HAP-1 (cell line): ENCODE data around the gene EXOSC5.
"Not testable (repeated sequence)": the region's sequence is repeated elsewhere in the genome, so short reads cannot be mapped to it uniquely, and the experiment has no call there.

Source experiments
- DNase-seq, 2 experiments: peaks; one replicate each; pipeline ENCODE4 v3.0.0-alpha.2; 2016 to 2020; ENCODE audit warnings: low spot score in 2 of 2
- H3K27me3 ChIP-seq: fragments of 250-450 bp; sonication (Bioruptor Pico); 2 replicates; pipeline ENCODE4 v1.5.1; 2020; ENCODE audit warnings: low read depth, mild to moderate bottlenecking, moderate library complexity
- H3K36me3 ChIP-seq: fragments of 250-450 bp; sonication (Bioruptor Pico); replicated peaks from 2 replicates; pipeline ENCODE4 v1.5.1; 2020; ENCODE audit warnings: mild to moderate bottlenecking
- H3K4me1 ChIP-seq: fragments of 250-450 bp; sonication (Bioruptor Pico); 2 replicates; pipeline ENCODE4 v1.5.1; 2020; ENCODE audit warnings: mild to moderate bottlenecking
- H3K4me3 ChIP-seq: fragments of 250-450 bp; sonication (Bioruptor Pico); 2 replicates; pipeline ENCODE4 v1.5.1; 2020; ENCODE audit warnings: mild to moderate bottlenecking, moderate library complexity
- H3K9me3 ChIP-seq: fragments of 250-450 bp; sonication (Bioruptor Pico); 2 replicates; pipeline ENCODE4 v1.5.1; 2020; ENCODE audit warnings: mild to moderate bottlenecking, moderate library complexity
- in situ Hi-C: fragments of 300-500 bp; cut with MboI; formaldehyde crosslinking; loops from 3 replicates; pipeline ENCODE4 v1.14.3; 2020; ENCODE audit warnings: low sequenced_read_pairs, inconsistent platforms, mixed read lengths

Gene EXOSC5

GRCh38 chr19:41421973-41422372 lies 24.8 kb upstream of the EXOSC5 start:
- no peaks in the 10 kb centered on the region for H3K27me3 ChIP-seq
- no peaks in the 10 kb centered on the region for H3K9me3 ChIP-seq
- no peak for DNase-seq
- H3K36me3 ChIP-seq = peaks cover 10% of the 10 kb centered on the region
- in situ Hi-C loops = no loop called here
- peaks cover 2% of the 10 kb centered on the region; the same call in 1 of the 2 replicates for H3K4me1 ChIP-seq
- H3K4me3 ChIP-seq = no peak overlapping the region

- Histone ChIP-seq H3K4me3 (no peak overlapping the region), H3K4me1 (no peaks in the 10 kb centered on the region), H3K9me3 (no peaks in the 10 kb centered on the region), H3K36me3 (peaks cover 10% of the 10 kb centered on the region), H3K27me3 (no peaks in the 10 kb centered on the region)
- in situ Hi-C loops = no loop called here
- DNase-seq = no peak
Observed at GRCh38 chr19:41421314-41421713, 24.2 kb upstream of the EXOSC5 start.

- Histone ChIP-seq H3K4me3 (no peak overlapping the region), H3K4me1 (no peaks in the 10 kb centered on the region), H3K36me3 (peaks cover 10% of the 10 kb centered on the region), H3K9me3 (no peaks in the 10 kb centered on the region), H3K27me3 (no peaks in the 10 kb centered on the region)
- in situ Hi-C loops = no loop called here
- no peak for DNase-seq
Observed at GRCh38 chr19:41420101-41420880, 23.1 kb upstream of the EXOSC5 start.

GRCh38 chr19:41416194-41416674 lies 19.1 kb upstream of the EXOSC5 start:
- no peak overlapping the region for H3K4me3 ChIP-seq
- peaks cover 10% of the 10 kb centered on the region for H3K36me3 ChIP-seq
- no peaks in the 10 kb centered on the region for H3K27me3 ChIP-seq
- H3K4me1 ChIP-seq = no peaks in the 10 kb centered on the region
- no peaks in the 10 kb centered on the region for H3K9me3 ChIP-seq
- no peak for DNase-seq
- in situ Hi-C loops = no loop called here

- in situ Hi-C loops = no loop called here
- H3K4me1 ChIP-seq = no peaks in the 10 kb centered on the region
- no peaks in the 10 kb centered on the region for H3K27me3 ChIP-seq
- H3K4me3 ChIP-seq = no peak overlapping the region
- no peak for DNase-seq
- H3K9me3 ChIP-seq = no peaks in the 10 kb centered on the region
- H3K36me3 ChIP-seq = peaks cover 10% of the 10 kb centered on the region
Observed at GRCh38 chr19:41415154-41415571, 18.0 kb upstream of the EXOSC5 start.

- H3K4me3 ChIP-seq = no peak overlapping the region
- peaks cover 7% of the 10 kb centered on the region for H3K36me3 ChIP-seq
- no peak for DNase-seq
- H3K27me3 ChIP-seq = no peaks in the 10 kb centered on the region
- no peaks in the 10 kb centered on the region for H3K4me1 ChIP-seq
- in situ Hi-C loops = no loop called here
- no peaks in the 10 kb centered on the region for H3K9me3 ChIP-seq
Observed at GRCh38 chr19:41414461-41414860, 17.3 kb upstream of the EXOSC5 start.

GRCh38 chr19:41413947-41414346 lies 16.8 kb upstream of the EXOSC5 start:
- H3K27me3 ChIP-seq = no peaks in the 10 kb centered on the region
- no peak overlapping the region for H3K4me3 ChIP-seq
- peaks cover 3% of the 10 kb centered on the region; the same call in 1 of the 2 replicates for H3K36me3 ChIP-seq
- H3K4me1 ChIP-seq = no peaks in the 10 kb centered on the region
- in situ Hi-C loops = no loop called here
- H3K9me3 ChIP-seq = no peaks in the 10 kb centered on the region
- no peak for DNase-seq

GRCh38 chr19:41412953-41413352 lies 15.8 kb upstream of the EXOSC5 start:
- no peaks in the 10 kb centered on the region for H3K27me3 ChIP-seq
- no peak overlapping the region for H3K4me3 ChIP-seq
- no peak for DNase-seq
- no peaks in the 10 kb centered on the region for H3K4me1 ChIP-seq
- in situ Hi-C loops = no loop called here
- H3K9me3 ChIP-seq = no peaks in the 10 kb centered on the region
- H3K36me3 ChIP-seq = no peaks in the 10 kb centered on the region

GRCh38 chr19:41411968-41412265 lies 14.8 kb upstream of the EXOSC5 start:
- H3K36me3 ChIP-seq = no peaks in the 10 kb centered on the region
- H3K4me3 ChIP-seq = no peak overlapping the region
- H3K4me1 ChIP-seq = no peaks in the 10 kb centered on the region
- in situ Hi-C loops = no loop called here
- no peaks in the 10 kb centered on the region for H3K27me3 ChIP-seq
- H3K9me3 ChIP-seq = no peaks in the 10 kb centered on the region
- no peak for DNase-seq

GRCh38 chr19:41411100-41411967 lies 14.2 kb upstream of the EXOSC5 start:
- no peaks in the 10 kb centered on the region for H3K36me3 ChIP-seq
- in situ Hi-C loops = no loop called here
- H3K27me3 ChIP-seq = no peaks in the 10 kb centered on the region
- no peaks in the 10 kb centered on the region for H3K9me3 ChIP-seq
- DNase-seq = no peak
- no peak overlapping the region for H3K4me3 ChIP-seq
- no peaks in the 10 kb centered on the region for H3K4me1 ChIP-seq

GRCh38 chr19:41410336-41411054 lies 13.3 kb upstream of the EXOSC5 start:
- no peak for DNase-seq
- Histone ChIP-seq H3K4me3 (no peak overlapping the region), H3K4me1 (no peaks in the 10 kb centered on the region), H3K36me3 (no peaks in the 10 kb centered on the region), H3K9me3 (no peaks in the 10 kb centered on the region), H3K27me3 (no peaks in the 10 kb centered on the region)
- in situ Hi-C loops = no loop called here

- no peak overlapping the region for H3K4me3 ChIP-seq
- H3K36me3 ChIP-seq = no peaks in the 10 kb centered on the region
- no peaks in the 10 kb centered on the region for H3K9me3 ChIP-seq
- DNase-seq = no peak
- in situ Hi-C loops = no loop called here
- H3K4me1 ChIP-seq = no peaks in the 10 kb centered on the region
- no peaks in the 10 kb centered on the region for H3K27me3 ChIP-seq
Observed at GRCh38 chr19:41409288-41409687, 12.1 kb upstream of the EXOSC5 start.

GRCh38 chr19:41408846-41409245 lies 11.7 kb upstream of the EXOSC5 start:
- H3K9me3 ChIP-seq, H3K27me3 ChIP-seq, H3K4me1 ChIP-seq, H3K36me3 ChIP-seq, in situ Hi-C loops, DNase-seq, H3K4me3 ChIP-seq: not testable (repeated sequence)

GRCh38 chr19:41408256-41408655 lies 11.1 kb upstream of the EXOSC5 start:
- Histone ChIP-seq H3K27me3 (no peaks in the 10 kb centered on the region), H3K4me1 (no peaks in the 10 kb centered on the region), H3K36me3 (no peaks in the 10 kb centered on the region), H3K4me3 (no peak overlapping the region), H3K9me3 (no peaks in the 10 kb centered on the region)
- DNase-seq = no peak
- in situ Hi-C loops = no loop called here
